Neuronal stem cell (in vitro differentiated cells): Measurements from ENCODE around the gene ABR.
A peak's percentile ranks its signal among the peaks of the same experiment; 100 is the strongest.

Experiments used
- DNase-seq: peaks from one replicate; pipeline ENCODE4 v3.0.0-alpha.2; 2013; ENCODE audit warnings: low spot score
- H2AFZ ChIP-seq: one replicate; pipeline ENCODE4 v1.6.1; 2013; ENCODE audit warnings: mild to moderate bottlenecking, low read length, inconsistent platforms
- H2AK5ac ChIP-seq: 2 replicates; pipeline ENCODE4 v1.6.1; 2013; ENCODE audit warnings: low read depth, mild to moderate bottlenecking, inconsistent platforms, low read length, moderate library complexity, mixed read lengths
- H2BK120ac ChIP-seq: 2 replicates; pipeline ENCODE4 v1.6.1; 2013; ENCODE audit warnings: low read depth, mild to moderate bottlenecking, inconsistent platforms, low read length, moderate library complexity, mixed read lengths
- H2BK12ac ChIP-seq: one replicate; pipeline ENCODE4 v1.6.1; 2013; ENCODE audit warnings: low read length, inconsistent platforms
- H2BK15ac ChIP-seq: 2 replicates; pipeline ENCODE4 v1.6.1; 2013; ENCODE audit warnings: mild to moderate bottlenecking, low read length, inconsistent platforms, mixed read lengths
- H2BK5ac ChIP-seq: one replicate; pipeline ENCODE4 v1.6.1; 2013; ENCODE audit warnings: inconsistent platforms, mild to moderate bottlenecking, low read length, moderate library complexity
- H3K14ac ChIP-seq: one replicate; pipeline ENCODE4 v1.6.1; 2013; ENCODE audit warnings: low read length, inconsistent platforms
- H3K18ac ChIP-seq: 2 replicates; pipeline ENCODE4 v1.6.1; 2013; ENCODE audit warnings: low read length, inconsistent platforms
- H3K23ac ChIP-seq: 2 replicates; pipeline ENCODE4 v1.6.1; 2013; ENCODE audit warnings: low read depth, mild to moderate bottlenecking, mixed read lengths, low read length, inconsistent platforms; ENCODE audit not compliant: poor library complexity
- H3K27ac ChIP-seq: replicated peaks from 3 replicates; pipeline ENCODE4 v1.5.1; 2013; ENCODE audit warnings: low read length, inconsistent platforms
- H3K27me3 ChIP-seq, 3 experiments: 2 replicates each; pipeline ENCODE4 v1.6.1; 2013; ENCODE audit warnings: low read length in 3 of 3, mild to moderate bottlenecking in 2 of 3, inconsistent platforms in 1 of 3, low read depth in 1 of 3, mixed read lengths in 1 of 3, moderate library complexity in 1 of 3; ENCODE audit not compliant: control insufficient read depth in 3 of 3, insufficient read depth in 3 of 3
- H3K36me3 ChIP-seq, 2 donors: replicated peaks in 1 of 2; 2 replicates each; pipeline ENCODE4 v1.6.1; 2013; ENCODE audit warnings: low read length in 2 of 2; ENCODE audit not compliant: control insufficient read depth in 2 of 2, insufficient read depth in 2 of 2
- H3K4ac ChIP-seq: 2 replicates; pipeline ENCODE4 v1.6.1; 2013; ENCODE audit warnings: inconsistent platforms, mild to moderate bottlenecking, low read length, moderate library complexity
- H3K4me1 ChIP-seq, 2 donors: 1 replicate in 1 of 2; 2 replicates in 1 of 2; pipeline ENCODE4 v1.6.1; 2013; ENCODE audit warnings: low read length in 2 of 2, low read depth in 1 of 2; ENCODE audit not compliant: control insufficient read depth in 2 of 2, insufficient read depth in 1 of 2
- H3K4me2 ChIP-seq: one replicate; pipeline ENCODE4 v1.6.1; 2013; ENCODE audit warnings: mild to moderate bottlenecking, low read length, inconsistent platforms; ENCODE audit not compliant: insufficient read depth, poor library complexity, severe bottlenecking
- H3K4me3 ChIP-seq, 2 donors: 2 replicates each; pipeline ENCODE4 v1.5.1; 2013; ENCODE audit warnings: low read length in 2 of 2, mild to moderate bottlenecking in 2 of 2, inconsistent platforms in 1 of 2, moderate library complexity in 1 of 2
- H3K79me1 ChIP-seq: one replicate; pipeline ENCODE4 v1.6.1; 2013; ENCODE audit warnings: low read depth, mild to moderate bottlenecking, inconsistent platforms, low read length, moderate library complexity
- H3K9ac ChIP-seq: one replicate; pipeline ENCODE4 v1.6.1; 2013; ENCODE audit warnings: mild to moderate bottlenecking, low read depth, low read length, inconsistent platforms; ENCODE audit not compliant: poor library complexity
- H3K9me3 ChIP-seq, 2 donors: replicated peaks in 1 of 2; 2 replicates each; pipeline versions ENCODE3 to v1.6.1; 2013; ENCODE audit warnings: low read length in 2 of 2, mild to moderate bottlenecking in 2 of 2, inconsistent platforms in 1 of 2, low read depth in 1 of 2, mixed read lengths in 1 of 2, moderate library complexity in 1 of 2; ENCODE audit not compliant: control insufficient read depth in 2 of 2, insufficient read depth in 1 of 2
- H4K8ac ChIP-seq: one replicate; pipeline ENCODE4 v1.6.1; 2013; ENCODE audit warnings: low read depth, mild to moderate bottlenecking, inconsistent platforms, low read length, moderate library complexity
- H4K91ac ChIP-seq: one replicate; pipeline ENCODE4 v1.6.1; 2013; ENCODE audit warnings: low read length, low read depth, mild to moderate bottlenecking, inconsistent platforms; ENCODE audit not compliant: poor library complexity
- WGBS, 2 donors: extraction: QIAGEN DNeasy Blood & Tissue Kit; methylation state at CpG; one replicate each; pipeline ENCODE4 v1.1.7; 2013; ENCODE audit warnings: missing lambda C conversion rate in 2 of 2, mixed read lengths in 1 of 2; ENCODE audit not compliant: insufficient read length in 2 of 2, insufficient replicate concordance in 1 of 2; ENCODE audit errors: extremely low coverage in 2 of 2; 5-methylcytosine and 5-hydroxymethylcytosine counted together

ABR gene

GRCh38 chr17:1164935-1165556 is 14.7 kb downstream of the ABR start:
- H2BK12ac ChIP-seq: no peak overlapping the region
- no peak overlapping the region for H2BK120ac ChIP-seq
- peaks cover 10% of the 10 kb centered on the region for H3K79me1 ChIP-seq
- no peak overlapping the region for H2AFZ ChIP-seq
- H3K23ac ChIP-seq: no peak overlapping the region
- H3K9me3 ChIP-seq: peaks cover 0 to 1% of the 10 kb centered on the region in 2 donors
- no CpG with 5 or more reads among the region's 12 CpGs for WGBS, 2 donors
- H3K9ac ChIP-seq: no peak overlapping the region
- H3K27me3 ChIP-seq: no peaks in the 10 kb centered on the region
- no peak overlapping the region for H3K27ac ChIP-seq
- H3K4me2 ChIP-seq: no peak overlapping the region
- peaks cover 0 to 15% of the 10 kb centered on the region in 2 donors for H3K4me1 ChIP-seq
- no peak overlapping the region for H3K4ac ChIP-seq
- no peak overlapping the region for H2BK5ac ChIP-seq
- H4K91ac ChIP-seq: no peak overlapping the region
- H2AK5ac ChIP-seq: no peak overlapping the region
- H3K18ac ChIP-seq: peak overlapping the region; percentile 38
- H4K8ac ChIP-seq: no peak overlapping the region
- H3K4me3 ChIP-seq: no peak overlapping the region
- no peak for DNase-seq
- no peak overlapping the region for H2BK15ac ChIP-seq
- no peak overlapping the region for H3K14ac ChIP-seq
- peaks cover 0 to 9% of the 10 kb centered on the region in 2 donors for H3K36me3 ChIP-seq

- H3K23ac ChIP-seq: no peak overlapping the region
- H3K14ac ChIP-seq: no peak overlapping the region
- H3K36me3 ChIP-seq: peaks cover 6 to 11% of the 10 kb centered on the region in 2 donors
- H2BK12ac ChIP-seq: no peak overlapping the region
- no peaks in the 10 kb centered on the region for H3K27me3 ChIP-seq
- DNase-seq: no peak
- no peak overlapping the region for H2AK5ac ChIP-seq
- H3K27ac ChIP-seq: no peak overlapping the region
- H3K4me3 ChIP-seq: no peak overlapping the region
- no peak overlapping the region for H3K4ac ChIP-seq
- H3K9me3 ChIP-seq: peaks cover 2 to 4% of the 10 kb centered on the region in 2 donors
- peaks cover 0 to 8% of the 10 kb centered on the region in 2 donors for H3K4me1 ChIP-seq
- WGBS, 2 donors: no CpG with 5 or more reads among the region's 16 CpGs
- peaks cover 14% of the 10 kb centered on the region for H3K79me1 ChIP-seq
- H3K4me2 ChIP-seq: no peak overlapping the region
- no peak overlapping the region for H4K8ac ChIP-seq
- no peak overlapping the region for H2BK120ac ChIP-seq
- no peak overlapping the region for H2AFZ ChIP-seq
- H4K91ac ChIP-seq: no peak overlapping the region
- no peak overlapping the region for H3K18ac ChIP-seq
- no peak overlapping the region for H3K9ac ChIP-seq
- H2BK5ac ChIP-seq: no peak overlapping the region
- H2BK15ac ChIP-seq: no peak overlapping the region
These were observed 17.5 kb downstream of the ABR start for GRCh38 chr17:1162116-1162855.

- Histone ChIP-seq H3K4me3 (peak overlapping the region in 1 of 2 donors; percentile 13), H3K9ac (no peak overlapping the region), H3K79me1 (peaks cover 12% of the 10 kb centered on the region), H2BK15ac (no peak overlapping the region), H4K91ac (no peak overlapping the region), H2AFZ (no peak overlapping the region), H3K27me3 (no peaks in the 10 kb centered on the region), H4K8ac (no peak overlapping the region), H3K9me3 (peaks cover 2 to 4% of the 10 kb centered on the region in 2 donors), H3K4me2 (no peak overlapping the region), H2BK120ac (no peak overlapping the region), H3K23ac (no peak overlapping the region), H2AK5ac (no peak overlapping the region), H3K18ac (no peak overlapping the region), H2BK12ac (no peak overlapping the region), H3K4ac (no peak overlapping the region), H2BK5ac (no peak overlapping the region), H3K4me1 (peaks cover 0 to 6% of the 10 kb centered on the region in 2 donors), H3K36me3 (peaks cover 6 to 10% of the 10 kb centered on the region in 2 donors), H3K14ac (no peak overlapping the region), H3K27ac (no peak overlapping the region)
- no CpG with 5 or more reads among the region's 32 CpGs for WGBS, 2 donors
- no peak for DNase-seq
These were observed 19.0 kb downstream of the ABR start for GRCh38 chr17:1160591-1161390.
